Subcutaneous abdominal adipose tissue (tissue), 5 donors: ENCODE data around the gene HNF4A.
"Not testable (repeated sequence)": the region's sequence is repeated elsewhere in the genome, so short reads cannot be mapped to it uniquely, and the experiment has no call there.

Source experiments
- H3K27ac ChIP-seq: one replicate; pipeline ENCODE4 v1.7.0; 2013; ENCODE audit warnings: low read depth, mild to moderate bottlenecking, inconsistent platforms, low read length, moderate library complexity
- H3K27me3 ChIP-seq, 5 donors: one replicate each; pipeline ENCODE4 v1.7.0; 2013; ENCODE audit warnings: low read length in 5 of 5, inconsistent platforms in 1 of 5; ENCODE audit not compliant: control insufficient read depth in 5 of 5, insufficient read depth in 4 of 5
- H3K36me3 ChIP-seq, 5 donors: one replicate each; pipeline ENCODE4 v1.7.0; 2013; ENCODE audit warnings: low read length in 5 of 5; ENCODE audit not compliant: control insufficient read depth in 5 of 5, insufficient read depth in 5 of 5
- H3K4me1 ChIP-seq, 5 donors: one replicate each; pipeline ENCODE4 v1.7.0; 2013; ENCODE audit warnings: low read length in 5 of 5, mild to moderate bottlenecking in 3 of 5, moderate library complexity in 1 of 5; ENCODE audit not compliant: control insufficient read depth in 5 of 5, insufficient read depth in 5 of 5
- H3K4me3 ChIP-seq, 5 donors: one replicate each; pipeline ENCODE4 v1.7.0; 2013; ENCODE audit warnings: low read length in 5 of 5, low read depth in 1 of 5
- H3K9ac ChIP-seq, 5 donors: one replicate each; pipeline ENCODE4 v1.7.0; 2013; ENCODE audit warnings: low read length in 5 of 5, mild to moderate bottlenecking in 4 of 5, moderate library complexity in 3 of 5
- H3K9me3 ChIP-seq, 5 donors: one replicate each; pipeline ENCODE4 v1.7.0; 2013; ENCODE audit warnings: low read length in 5 of 5; ENCODE audit not compliant: control insufficient read depth in 5 of 5
- donor health status: healthy.
- donor health status: healthy.
- donor health status: healthy.
- donor health status: healthy.
- donor health status: healthy.

Gene HNF4A

GRCh38 chr20:44327748-44328147 lies 27.8 kb upstream of the HNF4A start:
- H3K27ac ChIP-seq, H3K4me1 ChIP-seq, H3K9me3 ChIP-seq, H3K9ac ChIP-seq, H3K36me3 ChIP-seq, H3K4me3 ChIP-seq: not testable (repeated sequence)
- peaks cover 5 to 14% (median 12%) of the 10 kb centered on the region in 5 donors for H3K27me3 ChIP-seq

- H3K9ac ChIP-seq = no peak overlapping the region
- H3K36me3 ChIP-seq = no peaks in the 10 kb centered on the region
- peaks cover 5 to 14% (median 12%) of the 10 kb centered on the region in 5 donors for H3K27me3 ChIP-seq
- no peak overlapping the region for H3K4me3 ChIP-seq
- peaks cover 0 to 4% (median 3%) of the 10 kb centered on the region in 5 donors for H3K4me1 ChIP-seq
- H3K27ac ChIP-seq = no peak overlapping the region
- no peaks in the 10 kb centered on the region for H3K9me3 ChIP-seq
Measured at GRCh38 chr20:44328428-44328827, 27.1 kb upstream of the HNF4A start.

GRCh38 chr20:44331201-44331600 lies 24.3 kb upstream of the HNF4A start:
- H3K9ac ChIP-seq = no peak overlapping the region
- no peaks in the 10 kb centered on the region for H3K36me3 ChIP-seq
- H3K4me1 ChIP-seq = peaks cover 0 to 4% (median 3%) of the 10 kb centered on the region in 5 donors
- H3K27ac ChIP-seq = no peak overlapping the region
- no peak overlapping the region for H3K4me3 ChIP-seq
- peaks cover 14 to 36% (median 22%) of the 10 kb centered on the region in 5 donors for H3K27me3 ChIP-seq
- no peaks in the 10 kb centered on the region for H3K9me3 ChIP-seq

- Histone ChIP-seq H3K27ac (no peak overlapping the region), H3K4me1 (no peaks in the 10 kb centered on the region), H3K27me3 (peaks cover 24 to 41% (median 27%) of the 10 kb centered on the region in 5 donors), H3K4me3 (no peak overlapping the region), H3K9ac (no peak overlapping the region), H3K9me3 (no peaks in the 10 kb centered on the region), H3K36me3 (no peaks in the 10 kb centered on the region)
Measured at GRCh38 chr20:44334306-44334705, 21.2 kb upstream of the HNF4A start.

GRCh38 chr20:44334709-44335108 lies 20.8 kb upstream of the HNF4A start:
- no peak overlapping the region for H3K9ac ChIP-seq
- H3K9me3 ChIP-seq = no peaks in the 10 kb centered on the region
- H3K4me3 ChIP-seq = no peak overlapping the region
- no peaks in the 10 kb centered on the region for H3K36me3 ChIP-seq
- no peaks in the 10 kb centered on the region for H3K4me1 ChIP-seq
- no peak overlapping the region for H3K27ac ChIP-seq
- peaks cover 24 to 41% (median 27%) of the 10 kb centered on the region in 5 donors for H3K27me3 ChIP-seq

- Histone ChIP-seq H3K4me1 (no peaks in the 10 kb centered on the region), H3K9me3 (no peaks in the 10 kb centered on the region), H3K27me3 (peaks cover 24 to 38% (median 27%) of the 10 kb centered on the region in 5 donors), H3K36me3 (no peaks in the 10 kb centered on the region), H3K9ac (no peak overlapping the region), H3K27ac (no peak overlapping the region), H3K4me3 (no peak overlapping the region)
Measured at GRCh38 chr20:44335675-44336074, 19.8 kb upstream of the HNF4A start.

- Histone ChIP-seq H3K9ac (no peak overlapping the region), H3K4me1 (no peaks in the 10 kb centered on the region), H3K4me3 (no peak overlapping the region), H3K27ac (no peak overlapping the region), H3K9me3 (no peaks in the 10 kb centered on the region), H3K27me3 (peaks cover 24 to 38% (median 27%) of the 10 kb centered on the region in 5 donors), H3K36me3 (no peaks in the 10 kb centered on the region)
Measured at GRCh38 chr20:44336086-44336485, 19.4 kb upstream of the HNF4A start.

GRCh38 chr20:44336725-44337380 lies 18.6 kb upstream of the HNF4A start, which contains the start of gene R3HDML:
Gene R3HDML, plus strand, starts transcription at chr20:44337043. Its CDS starts 115 bp downstream, at chr20:44337158.
- no peak within 1 kb of the TSS for H3K9ac ChIP-seq
- no peak within 1 kb of the TSS for H3K4me3 ChIP-seq
- no peaks in the 10 kb centered on the region for H3K9me3 ChIP-seq
- H3K27ac ChIP-seq = no peak within 1 kb of the TSS
- H3K36me3 ChIP-seq = no peaks in the 10 kb centered on the region
- H3K4me1 ChIP-seq = no peaks in the 10 kb centered on the region
- H3K27me3 ChIP-seq = peaks cover 24 to 38% (median 25%) of the 10 kb centered on the region in 5 donors

GRCh38 chr20:44342248-44342647 lies 13.3 kb upstream of the HNF4A start:
- Histone ChIP-seq H3K27ac (no peak overlapping the region), H3K9ac (no peak overlapping the region), H3K36me3 (no peaks in the 10 kb centered on the region), H3K27me3 (peaks cover 2 to 11% (median 6%) of the 10 kb centered on the region in 5 donors), H3K4me3 (no peak overlapping the region), H3K4me1 (no peaks in the 10 kb centered on the region), H3K9me3 (no peaks in the 10 kb centered on the region)

- Histone ChIP-seq H3K9ac (no peak overlapping the region), H3K27ac (no peak overlapping the region), H3K4me1 (no peaks in the 10 kb centered on the region), H3K27me3 (peaks cover 0 to 5% (median 0%) of the 10 kb centered on the region in 5 donors), H3K4me3 (no peak overlapping the region), H3K9me3 (no peaks in the 10 kb centered on the region), H3K36me3 (no peaks in the 10 kb centered on the region)
Measured at GRCh38 chr20:44343162-44343675, 12.3 kb upstream of the HNF4A start.
